HG03175 (cell line): ENCODE measurements around the gene COL27A1.
"Not testable (repeated sequence)": the region's sequence is repeated elsewhere in the genome, so short reads cannot be mapped to it uniquely, and the experiment has no call there.

Experiments
- ATAC-seq: cut with Tn5 transposase; IDR thresholded peaks from one replicate; pipeline ENCODE4 v1.9.1; 2021; ENCODE audit warnings: mild to moderate bottlenecking, moderate library complexity; ENCODE audit not compliant: unreplicated experiment

Gene COL27A1

GRCh38 chr9:114122136-114123027 lies 33.0 kb upstream of the COL27A1 start:
- no peak for ATAC-seq

- ATAC-seq: no peak
Observed at GRCh38 chr9:114123031-114123977, 32.0 kb upstream of the COL27A1 start.

GRCh38 chr9:114124138-114124537 lies 31.2 kb upstream of the COL27A1 start:
- ATAC-seq: no peak

GRCh38 chr9:114124666-114125475 lies 30.5 kb upstream of the COL27A1 start:
- ATAC-seq: no peak

GRCh38 chr9:114125476-114126013 lies 29.8 kb upstream of the COL27A1 start:
- ATAC-seq: no peak

- no peak for ATAC-seq
Observed at GRCh38 chr9:114126247-114127060, 28.9 kb upstream of the COL27A1 start.

- ATAC-seq: not testable (repeated sequence)
Observed at GRCh38 chr9:114128759-114129158, 26.6 kb upstream of the COL27A1 start.

- ATAC-seq: no peak
Observed at GRCh38 chr9:114130141-114130540, 25.2 kb upstream of the COL27A1 start.

GRCh38 chr9:114130624-114131277 lies 24.6 kb upstream of the COL27A1 start:
- ATAC-seq: no peak

- no peak for ATAC-seq
Observed at GRCh38 chr9:114131808-114132549, 23.4 kb upstream of the COL27A1 start.

GRCh38 chr9:114132550-114132918 lies 22.8 kb upstream of the COL27A1 start:
- no peak for ATAC-seq

GRCh38 chr9:114134827-114135396 lies 20.4 kb upstream of the COL27A1 start:
- ATAC-seq: no peak

- ATAC-seq: no peak
Observed at GRCh38 chr9:114137831-114138230, 17.5 kb upstream of the COL27A1 start.

- no peak for ATAC-seq
Observed at GRCh38 chr9:114138552-114138971, 16.8 kb upstream of the COL27A1 start.

GRCh38 chr9:114139071-114139470 lies 16.3 kb upstream of the COL27A1 start:
- ATAC-seq: no peak

- no peak for ATAC-seq
Observed at GRCh38 chr9:114140401-114140800, 14.9 kb upstream of the COL27A1 start.

GRCh38 chr9:114140850-114141249 lies 14.5 kb upstream of the COL27A1 start:
- no peak for ATAC-seq
